Heart left ventricle (tissue), 16 donors: Measurements from ENCODE around the gene GCG. TPM values are rescaled to one million over a fixed set of nuclear protein-coding genes. Genes with fewer than 3 reads are reported as not detected.

Experiments used
- ATAC-seq, 4 donors: fragments of 200-7000 bp; cut with Tn5 transposase; one replicate each; pipeline ENCODE4 v1.9.1; 2020 to 2022; ENCODE audit warnings: moderate library complexity in 4 of 4, mild to moderate bottlenecking in 3 of 4, moderate number of reproducible peaks in 1 of 4
- DNase-seq, 5 donors: peaks; one replicate each; pipeline ENCODE4 v3.0.0-alpha.2; 2020
- H3K27ac ChIP-seq, 12 donors: fragments of 200-600 bp; sonication (generic) in 4 of 12; one replicate each; pipeline versions ENCODE4 v1.5.0 to v1.8.0; 2016 to 2022; ENCODE audit warnings: mild to moderate bottlenecking in 2 of 12
- H3K27me3 ChIP-seq, 9 donors: fragments of 200-600 bp; sonication (generic) in 2 of 9; one replicate each; pipeline versions ENCODE4 v1.5.1 to v1.8.0; 2016 to 2022; ENCODE audit warnings: mild to moderate bottlenecking in 3 of 9
- H3K36me3 ChIP-seq, 9 donors: fragments of 200-600 bp; sonication (generic) in 2 of 9; one replicate each; pipeline versions ENCODE4 v1.5.0 to v1.8.0; 2018 to 2022; ENCODE audit warnings: mild to moderate bottlenecking in 2 of 9
- H3K4me1 ChIP-seq, 12 donors: fragments of 200-600 bp; sonication (generic) in 4 of 12; one replicate each; pipeline versions ENCODE4 v1.5.0 to v1.8.0; 2016 to 2022; ENCODE audit warnings: mild to moderate bottlenecking in 3 of 12
- H3K4me3 ChIP-seq, 12 donors: fragments of 200-600 bp; sonication (generic) in 4 of 12; one replicate each; pipeline versions ENCODE4 v1.5.0 to v1.8.0; 2017 to 2022; ENCODE audit warnings: mild to moderate bottlenecking in 9 of 12, moderate library complexity in 4 of 12
- H3K9me3 ChIP-seq, 12 donors: fragments of 200-600 bp; sonication (generic) in 4 of 12; one replicate each; pipeline versions ENCODE4 v1.5.0 to v1.8.0; 2016 to 2022; ENCODE audit warnings: mild to moderate bottlenecking in 1 of 12
- CTCF ChIP-seq, 12 donors: fragments of 200-600 bp; sonication (generic) in 4 of 12; IDR thresholded peaks; one replicate each; pipeline versions ENCODE4 v1.5.0 to v1.8.0; 2018 to 2022; ENCODE audit warnings: antibody characterized with exemption in 12 of 12, mild to moderate bottlenecking in 5 of 12
- POLR2A ChIP-seq, 2 donors: fragments of 450-650 bp; IDR thresholded peaks; one replicate each; pipeline ENCODE4 v1.6.1; 2017; ENCODE audit warnings: antibody characterized with exemption in 2 of 2, mild to moderate bottlenecking in 2 of 2, moderate library complexity in 2 of 2
- WGBS, 4 donors: extraction: QIAGEN DNeasy Blood & Tissue Kit in 2 of 4; methylation state at CpG; one replicate each; pipeline versions ENCODE4 v1.1.5 to v1.1.7; 2013 to 2018; 5-methylcytosine and 5-hydroxymethylcytosine counted together
- intact Hi-C, 10 donors: fragments of 100-400 bp; cut with DNase I; formaldehyde crosslinking; loops; one replicate each; pipeline versions ENCODE4 v1.11.1 to v1.14.2; 2022
- polyA plus RNA-seq, 2 donors: library from polyadenylated mRNA; stranded (reverse); fragments of 200-250 nt; gene quantifications; one replicate each; pipeline ENCODE4 v1.2.3, GENCODE V29; 2013
- total RNA-seq, 9 donors: library from RNA; depleted of rRNA in 2 of 9; stranded (reverse); fragments of >200 nt in 2 of 9; fragmentation: NEBNext Ultra II Directional in 3 of 9; extraction: Animal tissue kit (Norgen Biotek cat#: 25700) in 3 of 9; gene quantifications; one replicate each; pipeline versions ENCODE4 v1.1.0 to v1.2.4, GENCODE V29; 2016 to 2023
- donor health status: ischemic (EF 13 %, LVEDD 7.1; RV severe dilation, severe dysfunction).
- donor health status: healthy with polysubstance abuse.
- donor health status: DM: no; HTN: yes; CAD: no.
- donor health status: DM: no; HTN: no; CAD: no.
- donor health status: ischemic (EF 25% LVEDD 6.9; RV normal size, moderate dysfunction).
- donor health status: ischemic (EF 25% LVEDD 5.7; RV mildly dilated, moderate dysfunction).
- donor health status: healthy.
- donor health status: DM: yes; HTN: yes; CAD: no.
- donor health status: ischemic (EF 35%, LVEDD 5.7; RV mildly dilated, moderate dysfunction).
- donor health status: nonischemic (EF 11% LVEDD 7.7; RV severe dilation, severe dysfunction).
- donor health status: DM: yes; HTN: yes; CAD: no.
- donor health status: PGD.
- donor health status: ischemic (EF 29% LVEDD 5.4; RV normal size, mild dysfunction).
- donor health status: nonischemic (EF 23%, LVEDD 6.1; RV moderate dilation, normal function).

Gene GCG
- total and polyA plus RNA-seq, 11 donors, result not detected

- ATAC-seq (no peak), DNase-seq (no peak)
- 71 to 80% (median 75%) methylated on average over 3 of the region's 3 CpGs for whole genome bisulfite sequencing, 4 donors
- Histone ChIP-seq H3K36me3 (no peaks in the 10 kb centered on the region), H3K9me3 (no peaks in the 10 kb centered on the region), H3K4me1 (no peaks in the 10 kb centered on the region), H3K4me3 (no peak overlapping the region), H3K27me3 (peaks cover 0 to 9% (median 3%) of the 10 kb centered on the region in 9 donors), H3K27ac (no peak overlapping the region)
- intact Hi-C loops, result loop anchor here in 1 of 10 donors (10.0 kb wide), 1 partner anchor 136 kb away; no protein-coding TSS in a partner anchor
- no peak for TF ChIP-seq CTCF (IDR thresholded peaks at IDR 0.05)
- TF ChIP-seq POLR2A (IDR thresholded peaks at IDR 0.05), result no peak
Observed at GRCh38 chr2:162148956-162149355, 3.1 kb downstream of the GCG start.

GRCh38 chr2:162143969-162144368 lies 8.1 kb downstream of the GCG start:
- intact Hi-C loops, result loop anchor here in 1 of 10 donors (10.0 kb wide), 1 partner anchor 141 kb away; no protein-coding TSS in a partner anchor
- Histone ChIP-seq H3K4me1 (no peaks in the 10 kb centered on the region), H3K9me3 (no peaks in the 10 kb centered on the region), H3K27me3 (peaks cover 0 to 6% (median 0%) of the 10 kb centered on the region in 9 donors), H3K4me3 (no peak overlapping the region), H3K36me3 (no peaks in the 10 kb centered on the region), H3K27ac (no peak overlapping the region)
- DNase-seq, result no peak
- TF ChIP-seq CTCF (IDR thresholded peaks at IDR 0.05) (no peak), POLR2A (IDR thresholded peaks at IDR 0.05) (no peak)
- ATAC-seq, result no peak
- 79 to 93% (median 82%) methylated on average over 4 of the region's 4 CpGs for WGBS, 4 donors

GRCh38 chr2:162138310-162138709 lies 13.7 kb downstream of the GCG start:
- no peaks in the 10 kb centered on the region for H3K4me1 ChIP-seq
- intact Hi-C loops, result no loop called here
- no peak for ATAC-seq

GRCh38 chr2:162127422-162127821 lies 24.6 kb downstream of the GCG start:
- no peak overlapping the region for H3K27ac ChIP-seq
- TF ChIP-seq POLR2A (IDR thresholded peaks at IDR 0.05) (no peak), CTCF (IDR thresholded peaks at IDR 0.05) (no peak)
- H3K36me3 ChIP-seq, result no peaks in the 10 kb centered on the region
- ATAC-seq, result no peak
- WGBS, 4 donors, result 85 to 93% (median 91%) methylated on average over 2 of the region's 2 CpGs
- H3K4me3 ChIP-seq, result no peak overlapping the region
- H3K9me3 ChIP-seq, result peaks cover 0 to 7% (median 0%) of the 10 kb centered on the region in 12 donors
- no peaks in the 10 kb centered on the region for H3K27me3 ChIP-seq
- DNase-seq, result no peak
- peaks cover 0 to 18% (median 0%) of the 10 kb centered on the region in 12 donors for H3K4me1 ChIP-seq
- intact Hi-C loops, result loop anchor here in 4 of 10 donors (5.0 to 10.0 kb wide), 2 partner anchors 540 to 543 kb away; no protein-coding TSS in a partner anchor

More at GRCh38 chr2:162138310-162138709, 13.7 kb downstream of the GCG start:
- TF ChIP-seq CTCF (IDR thresholded peaks at IDR 0.05) (no peak), POLR2A (IDR thresholded peaks at IDR 0.05) (no peak)
- Histone ChIP-seq H3K27me3 (peaks cover 0 to 6% (median 0%) of the 10 kb centered on the region in 9 donors), H3K4me3 (no peak overlapping the region), H3K9me3 (no peaks in the 10 kb centered on the region), H3K27ac (no peak overlapping the region), H3K36me3 (no peaks in the 10 kb centered on the region)
- DNase-seq, result no peak
